ENCODE data around the gene CNOT8. TPM values are rescaled to one million over a fixed set of nuclear protein-coding genes. Genes with fewer than 3 reads are reported as not detected.
A peak's percentile ranks its signal among the peaks of the same experiment; 100 is the strongest.

The CNOT8 gene
- total RNA-seq, 1 donor from 2014 or later: 56.4 TPM

- H3K9me3 Mint-ChIP-seq (ENCODE audit: low read depth): no peaks in the 10 kb centered on the region
- peak within 1 kb of the TSS; percentile 77 for H3K4me3 Mint-ChIP-seq (ENCODE audit: low read depth)
- peak within 1 kb of the TSS; percentile 93 for H3K27ac Mint-ChIP-seq
- peaks cover 18% of the 10 kb centered on the region for H3K4me1 Mint-ChIP-seq (ENCODE audit: low read depth)
- peak; percentile 26 for DNase-seq (ENCODE audit: low spot score, unreplicated experiment)
- no peak for TF ChIP-seq CTCF (IDR thresholded peaks at IDR 0.05; ENCODE audit: unreplicated experiment)
- H3K27me3 Mint-ChIP-seq: no peaks in the 10 kb centered on the region
- H3K36me3 Mint-ChIP-seq (ENCODE audit: insufficient read depth): no peaks in the 10 kb centered on the region
Measured at GRCh38 chr5:154850255-154851062, 8.0 kb upstream of the CNOT8 start, which contains the start of gene FAXDC2. Gene FAXDC2, minus strand, starts transcription at chr5:154850603. Its CDS starts 12,425 bp downstream, at chr5:154838178.

GRCh38 chr5:154851351-154851750, 7.1 kb upstream of the CNOT8 start:
- peak overlapping the region; percentile 41 for H3K27ac Mint-ChIP-seq

GRCh38 chr5:154857530-154858296, 714 bp upstream of the CNOT8 start:
- peaks cover under 1% of the 10 kb centered on the region for H3K36me3 Mint-ChIP-seq (ENCODE audit: insufficient read depth)
- H3K4me1 Mint-ChIP-seq (ENCODE audit: low read depth): peaks cover 24% of the 10 kb centered on the region
- TF ChIP-seq CTCF (IDR thresholded peaks at IDR 0.05; ENCODE audit: unreplicated experiment): no peak
- H3K27me3 Mint-ChIP-seq: no peaks in the 10 kb centered on the region
- peak overlapping the region; percentile 90 for H3K4me3 Mint-ChIP-seq (ENCODE audit: low read depth)
- H3K27ac Mint-ChIP-seq: peak overlapping the region; percentile 100
- peak; percentile 83 for DNase-seq (ENCODE audit: low spot score, unreplicated experiment)
- no peaks in the 10 kb centered on the region for H3K9me3 Mint-ChIP-seq (ENCODE audit: low read depth)

More at GRCh38 chr5:154851351-154851750, 7.1 kb upstream of the CNOT8 start:
- Mint-ChIP-seq H3K4me3 (ENCODE audit: low read depth) (no peak overlapping the region), H3K36me3 (ENCODE audit: insufficient read depth) (no peaks in the 10 kb centered on the region), H3K9me3 (ENCODE audit: low read depth) (no peaks in the 10 kb centered on the region), H3K27me3 (no peaks in the 10 kb centered on the region), H3K4me1 (ENCODE audit: low read depth) (peaks cover 18% of the 10 kb centered on the region)
- DNase-seq (ENCODE audit: low spot score, unreplicated experiment): no peak
- TF ChIP-seq CTCF (IDR thresholded peaks at IDR 0.05; ENCODE audit: unreplicated experiment): no peak

GRCh38 chr5:154858972-154859871, 795 bp downstream of the CNOT8 start:
- Mint-ChIP-seq H3K9me3 (ENCODE audit: low read depth) (no peaks in the 10 kb centered on the region), H3K27ac (peak overlapping the region; percentile 100), H3K36me3 (ENCODE audit: insufficient read depth) (peaks cover 2% of the 10 kb centered on the region), H3K27me3 (no peaks in the 10 kb centered on the region), H3K4me3 (ENCODE audit: low read depth) (peak overlapping the region; percentile 90), H3K4me1 (ENCODE audit: low read depth) (peaks cover 24% of the 10 kb centered on the region)
- no peak for DNase-seq (ENCODE audit: low spot score, unreplicated experiment)
- no peak for TF ChIP-seq CTCF (IDR thresholded peaks at IDR 0.05; ENCODE audit: unreplicated experiment)
